A673 (cell line): ENCODE results near the gene TRNP1. TPM values are rescaled to one million over a fixed set of nuclear protein-coding genes. Genes with fewer than 3 reads are reported as not detected.

Experiments
- BruUV-seq: library from RNA; stranded (reverse); fragments of 400-500 nt; replicated peaks from 2 replicates; lab custom pipeline; 2021; lab: Mats Ljungman, UMichigan
- CTCF ChIA-PET: fragments of 300-600 bp; sonication (Branson Sonifier 250); formaldehyde crosslinking; loops from one replicate; lab custom pipeline; 2022; ENCODE audit warnings: antibody characterized with exemption; lab: Charles Lee
- POLR2A ChIA-PET: fragments of 300-600 bp; sonication (Branson Sonifier 250); formaldehyde crosslinking; loops from one replicate; lab custom pipeline; 2022; ENCODE audit warnings: antibody characterized with exemption; ENCODE audit not compliant: low non-redundant PET; lab: Charles Lee
- DNase-seq: peaks from one replicate; pipeline ENCODE4 v3.0.0-alpha.2; 2015; ENCODE audit warnings: low spot score
- H3K27ac ChIP-seq: fragments of 200-600 bp; sonication (generic); 2 replicates; pipeline ENCODE4 v1.5.1; 2016; ENCODE audit warnings: mixed run types, low read depth, mild to moderate bottlenecking, mixed read lengths, antibody characterized with exemption, low read length; ENCODE audit not compliant: poor library complexity, severe bottlenecking
- H3K27me3 ChIP-seq: fragments of 200-600 bp; sonication (generic); replicated peaks from 2 replicates; pipeline ENCODE4 v1.6.1; 2017; ENCODE audit warnings: mixed run types, low read depth, mild to moderate bottlenecking, mixed read lengths, antibody characterized with exemption, low read length; ENCODE audit not compliant: insufficient read depth, poor library complexity
- H3K36me3 ChIP-seq: fragments of 200-600 bp; sonication (generic); 2 replicates; pipeline ENCODE4 v1.6.1; 2016; ENCODE audit warnings: mixed run types, mild to moderate bottlenecking, mixed read lengths, antibody characterized with exemption, low read length; ENCODE audit not compliant: insufficient read depth, poor library complexity, severe bottlenecking
- H3K4me1 ChIP-seq: fragments of 200-600 bp; sonication (generic); 2 replicates; pipeline ENCODE4 v1.6.1; 2017; ENCODE audit warnings: mixed run types, mild to moderate bottlenecking, mixed read lengths, antibody characterized with exemption, low read length; ENCODE audit not compliant: insufficient read depth, poor library complexity, severe bottlenecking
- H3K4me3 ChIP-seq: fragments of 200-600 bp; sonication (generic); 2 replicates; pipeline ENCODE4 v1.5.1; 2016; ENCODE audit warnings: low read depth, mixed run types, mild to moderate bottlenecking, mixed read lengths, low read length; ENCODE audit not compliant: poor library complexity, severe bottlenecking
- H3K9me3 ChIP-seq: fragments of 200-600 bp; sonication (generic); 2 replicates; pipeline ENCODE4 v1.6.1; 2016; ENCODE audit warnings: mixed run types, low read depth, mild to moderate bottlenecking, mixed read lengths, antibody characterized with exemption, low read length; ENCODE audit not compliant: poor library complexity, severe bottlenecking
- CTCF ChIP-seq: fragments of 300-800, 200-600 bp; sonication (generic); conservative IDR thresholded peaks from 2 replicates; pipeline ENCODE4 v1.5.1; 2017; ENCODE audit warnings: low read depth, mild to moderate bottlenecking, antibody characterized with exemption, low read length, moderate library complexity, mixed read lengths
- EZH2 ChIP-seq: fragments of 200-600 bp; sonication (generic); IDR thresholded peaks from 2 replicates; pipeline ENCODE4 v1.6.1; 2017; ENCODE audit warnings: borderline replicate concordance, low read depth, mild to moderate bottlenecking, mixed read lengths, antibody characterized with exemption, low read length; ENCODE audit not compliant: poor library complexity, severe bottlenecking
- intact Hi-C: fragments of 100-400 bp; cut with micrococcal nuclease; formaldehyde crosslinking; loops from one replicate; pipeline ENCODE4 v1.10.0; 2022; ENCODE audit not compliant: unreplicated experiment
- total RNA-seq: library from RNA; stranded (reverse); gene quantifications from 2 replicates; pipeline ENCODE4 v1.2.3, GENCODE V29; 2021

The TRNP1 gene
- total RNA-seq, 1 experiment from 2014 or later = 1.0 TPM

GRCh38 chr1:26972821-26973220 is 20.7 kb upstream of the TRNP1 start:
- Histone ChIP-seq H3K27ac (no peak overlapping the region), H3K9me3 (no peaks in the 10 kb centered on the region), H3K4me3 (no peak overlapping the region), H3K36me3 (no peaks in the 10 kb centered on the region), H3K27me3 (peaks cover 5% of the 10 kb centered on the region), H3K4me1 (no peaks in the 10 kb centered on the region)
- BruUV-seq = no TSS peak
- ChIA-PET CTCF (no interaction called here), POLR2A (no interaction called here)
- TF ChIP-seq EZH2 = no peak
- no peak for TF ChIP-seq CTCF
- intact Hi-C loops = no loop called here
- DNase-seq = no peak

GRCh38 chr1:26976621-26977510 is 16.6 kb upstream of the TRNP1 start:
- Histone ChIP-seq H3K36me3 (no peaks in the 10 kb centered on the region), H3K9me3 (no peaks in the 10 kb centered on the region), H3K27ac (no peak overlapping the region), H3K4me1 (no peaks in the 10 kb centered on the region), H3K27me3 (no peaks in the 10 kb centered on the region), H3K4me3 (no peak overlapping the region)
- intact Hi-C loops = no loop called here
- POLR2A ChIA-PET = no interaction called here
- CTCF ChIA-PET = no interaction called here
- no TSS peak for BruUV-seq
- no peak for DNase-seq
- TF ChIP-seq EZH2 (no peak), CTCF (no peak)

DNA sequence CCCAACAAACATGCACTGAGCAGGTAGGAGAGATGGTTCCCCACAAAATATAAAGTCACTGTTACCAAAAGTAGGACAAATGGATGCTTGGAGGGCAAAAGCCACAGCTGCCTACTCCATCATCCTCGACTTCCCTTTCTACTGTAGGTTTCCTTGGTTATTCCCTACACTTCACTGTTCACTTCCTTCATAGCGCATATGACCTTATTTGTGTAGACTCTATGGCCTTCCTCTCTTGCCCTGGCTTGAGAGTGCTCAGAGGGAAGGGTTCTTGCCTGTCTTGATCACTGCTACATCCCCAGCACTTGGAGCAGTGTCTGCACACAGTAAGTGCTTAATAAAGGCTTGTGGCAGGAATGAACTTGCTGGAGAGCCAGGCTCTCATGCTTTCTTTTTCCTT is 14.6 kb upstream of the TRNP1 start:
- no peaks in the 10 kb centered on the region for H3K9me3 ChIP-seq
- BruUV-seq = no TSS peak
- H3K36me3 ChIP-seq = no peaks in the 10 kb centered on the region
- ChIA-PET POLR2A (no interaction called here), CTCF (no interaction called here)
- TF ChIP-seq CTCF = no peak
- TF ChIP-seq EZH2 = no peak
- no peaks in the 10 kb centered on the region for H3K4me1 ChIP-seq
- no peak overlapping the region for H3K4me3 ChIP-seq
- H3K27me3 ChIP-seq = no peaks in the 10 kb centered on the region
- DNase-seq = no peak
- intact Hi-C loops = no loop called here
- H3K27ac ChIP-seq = no peak overlapping the region
